GM21717 (cell line): ENCODE data around the gene CPT2.
A peak's percentile ranks its signal among the peaks of the same experiment; 100 is the strongest.

Experiments
- ATAC-seq: cut with Tn5 transposase; IDR thresholded peaks from one replicate; pipeline ENCODE4 v1.9.1; 2021; ENCODE audit warnings: mild to moderate bottlenecking, moderate library complexity; ENCODE audit not compliant: unreplicated experiment

The CPT2 gene

GRCh38 chr1:53196485-53197290 is at the start of gene CPT2:
Gene CPT2, plus strand, starts transcription at chr1:53196824. Its CDS starts 120 bp downstream, at chr1:53196944.
- peak; percentile 98 for ATAC-seq

- ATAC-seq: no peak
Measured at GRCh38 chr1:53147174-53147573, 49.5 kb upstream of the CPT2 start.

- no peak for ATAC-seq
Measured at GRCh38 chr1:53148123-53148522, 48.5 kb upstream of the CPT2 start.

- ATAC-seq: no peak
Measured at GRCh38 chr1:53153752-53154151, 42.9 kb upstream of the CPT2 start.

- no peak for ATAC-seq
Measured at GRCh38 chr1:53154859-53155438, 41.7 kb upstream of the CPT2 start.

- ATAC-seq: no peak
Measured at GRCh38 chr1:53155534-53155933, 41.1 kb upstream of the CPT2 start.

GRCh38 chr1:53155945-53156344 is 40.7 kb upstream of the CPT2 start:
- no peak for ATAC-seq

- ATAC-seq: no peak
Measured at GRCh38 chr1:53156783-53157182, 39.8 kb upstream of the CPT2 start.

- ATAC-seq: no peak
Measured at GRCh38 chr1:53158900-53159299, 37.7 kb upstream of the CPT2 start.

GRCh38 chr1:53160924-53161378 is 35.7 kb upstream of the CPT2 start:
- ATAC-seq: no peak

GRCh38 chr1:53162621-53163020 is 34.0 kb upstream of the CPT2 start:
- no peak for ATAC-seq

- no peak for ATAC-seq
Measured at GRCh38 chr1:53163291-53163768, 33.3 kb upstream of the CPT2 start.

GRCh38 chr1:53165408-53165961 is 31.1 kb upstream of the CPT2 start:
- no peak for ATAC-seq

- ATAC-seq: no peak
Measured at GRCh38 chr1:53166366-53166765, 30.3 kb upstream of the CPT2 start.

- no peak for ATAC-seq
Measured at GRCh38 chr1:53166912-53167311, 29.7 kb upstream of the CPT2 start.

- no peak for ATAC-seq
Measured at GRCh38 chr1:53172426-53173128, 24.0 kb upstream of the CPT2 start.

GRCh38 chr1:53174971-53175913 is 21.4 kb upstream of the CPT2 start:
- ATAC-seq: no peak

- ATAC-seq: no peak
Measured at GRCh38 chr1:53176452-53177208, 20.0 kb upstream of the CPT2 start.

GRCh38 chr1:53180226-53180625 is 16.4 kb upstream of the CPT2 start:
- ATAC-seq: no peak

GRCh38 chr1:53180951-53181350 is 15.7 kb upstream of the CPT2 start:
- no peak for ATAC-seq
